Measurements from ENCODE around the gene MTMR1.

The MTMR1 gene

DNA sequence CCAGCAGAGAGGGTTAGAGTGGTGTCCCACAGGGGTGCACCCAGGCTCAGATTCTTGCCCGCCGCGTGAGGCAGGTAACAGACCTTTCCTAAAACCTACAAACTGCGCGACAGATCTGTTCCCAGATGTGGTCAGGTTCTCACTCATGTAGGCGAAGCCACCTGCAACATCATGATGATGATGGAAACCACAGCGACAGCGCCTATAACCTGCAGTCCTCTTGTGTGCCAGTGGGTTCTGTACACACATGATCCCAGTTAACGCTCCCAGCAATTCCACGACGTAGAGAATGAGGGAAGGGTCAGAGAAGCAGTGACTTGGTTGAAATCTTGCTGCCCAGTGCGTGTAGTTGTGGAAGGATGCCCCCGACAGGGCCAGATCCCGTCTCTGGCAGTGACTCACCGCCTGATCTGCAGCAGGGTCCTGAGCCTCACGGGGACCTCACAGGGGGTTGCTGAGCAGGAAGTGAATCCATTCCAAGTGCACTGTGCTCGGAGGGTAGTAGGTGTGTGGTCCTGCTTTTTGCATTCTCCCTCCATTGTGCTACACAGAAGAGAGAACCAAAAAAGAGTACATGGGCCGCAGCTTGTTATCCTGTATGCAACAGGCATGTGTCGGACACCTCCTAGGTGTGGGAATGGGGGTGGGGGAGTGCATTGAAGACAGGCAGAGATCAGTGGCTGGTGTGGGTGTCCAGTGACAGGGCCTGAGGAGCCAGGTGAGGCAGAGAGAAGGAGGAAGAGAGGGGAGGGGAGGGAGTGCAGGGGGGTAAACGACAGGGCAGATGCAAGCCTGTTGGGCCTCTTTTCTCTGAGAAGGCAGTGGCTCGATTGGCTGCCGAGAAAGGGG is 66.6 kb downstream of the MTMR1 start:
- no peak overlapping the region for H3K4me3 ChIP-seq (replicated peaks; ENCODE audit: low read depth, low read length)
- TF ChIP-seq, protein P1, sequence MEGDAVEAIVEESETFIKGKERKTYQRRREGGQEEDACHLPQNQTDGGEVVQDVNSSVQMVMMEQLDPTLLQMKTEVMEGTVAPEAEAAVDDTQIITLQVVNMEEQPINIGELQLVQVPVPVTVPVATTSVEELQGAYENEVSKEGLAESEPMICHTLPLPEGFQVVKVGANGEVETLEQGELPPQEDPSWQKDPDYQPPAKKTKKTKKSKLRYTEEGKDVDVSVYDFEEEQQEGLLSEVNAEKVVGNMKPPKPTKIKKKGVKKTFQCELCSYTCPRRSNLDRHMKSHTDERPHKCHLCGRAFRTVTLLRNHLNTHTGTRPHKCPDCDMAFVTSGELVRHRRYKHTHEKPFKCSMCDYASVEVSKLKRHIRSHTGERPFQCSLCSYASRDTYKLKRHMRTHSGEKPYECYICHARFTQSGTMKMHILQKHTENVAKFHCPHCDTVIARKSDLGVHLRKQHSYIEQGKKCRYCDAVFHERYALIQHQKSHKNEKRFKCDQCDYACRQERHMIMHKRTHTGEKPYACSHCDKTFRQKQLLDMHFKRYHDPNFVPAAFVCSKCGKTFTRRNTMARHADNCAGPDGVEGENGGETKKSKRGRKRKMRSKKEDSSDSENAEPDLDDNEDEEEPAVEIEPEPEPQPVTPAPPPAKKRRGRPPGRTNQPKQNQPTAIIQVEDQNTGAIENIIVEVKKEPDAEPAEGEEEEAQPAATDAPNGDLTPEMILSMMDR (IDR thresholded peaks at IDR 0.05; ENCODE audit: low read depth, low read length, missing control alignments), result no peak
- DNase-seq (ENCODE audit: extremely low read depth, low read depth), result no peak

DNA sequence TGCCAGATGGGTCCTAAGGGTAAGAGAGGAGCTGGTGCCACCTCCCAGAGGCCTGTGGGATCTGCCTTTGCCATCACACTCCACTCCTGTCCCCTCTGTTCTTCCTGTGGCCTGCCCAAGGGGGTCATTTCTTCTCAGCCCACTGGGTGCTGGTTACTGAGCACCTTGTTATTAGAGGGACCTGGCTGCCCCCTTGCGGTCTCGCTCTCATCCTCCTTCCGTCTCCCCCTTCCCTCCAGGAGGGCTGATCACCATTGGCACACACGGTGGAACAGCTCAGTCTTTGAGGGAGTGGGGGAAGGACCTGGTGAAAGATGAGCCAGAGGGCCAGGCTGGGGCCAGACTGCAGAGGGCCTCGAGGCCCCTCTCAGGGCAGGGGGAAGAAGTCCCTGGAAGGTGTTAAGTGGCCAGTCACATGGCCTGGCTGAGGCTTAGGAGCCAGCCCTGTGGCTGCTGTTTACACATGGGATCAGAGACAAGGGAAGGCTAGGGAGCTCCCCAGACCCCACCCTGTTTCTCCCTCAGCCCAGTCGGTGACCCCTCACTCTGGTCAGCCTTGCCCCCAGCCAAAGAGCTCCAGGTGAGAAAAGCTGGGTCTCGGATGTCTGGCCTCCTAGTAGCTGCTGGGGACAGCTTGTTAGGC is 68.1 kb downstream of the MTMR1 start:
- H3K4me3 ChIP-seq (replicated peaks; ENCODE audit: low read depth, low read length), result no peak overlapping the region
- TF ChIP-seq, protein P1 (IDR thresholded peaks at IDR 0.05; ENCODE audit: low read depth, low read length, missing control alignments), result no peak
- no peak for DNase-seq (ENCODE audit: extremely low read depth, low read depth)

DNA sequence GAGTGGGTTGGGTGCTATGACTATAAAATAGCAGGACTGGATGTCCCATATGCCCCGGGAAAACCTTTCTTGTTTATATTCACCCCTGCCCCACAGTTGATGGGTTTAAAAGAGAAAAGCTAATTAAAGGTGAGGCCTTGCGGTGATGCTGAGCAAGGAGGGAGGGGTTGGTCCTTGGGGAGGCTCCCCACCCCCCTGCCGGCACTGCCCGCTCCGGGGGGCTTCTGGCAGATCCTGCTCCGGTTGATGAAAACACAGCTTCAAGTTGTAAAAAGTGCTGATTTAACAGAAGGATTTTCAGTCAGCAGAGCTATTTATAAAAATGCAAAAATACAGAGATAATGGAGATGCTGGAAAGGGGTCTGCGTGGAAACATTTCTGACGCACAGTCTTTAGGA is 68.6 kb downstream of the MTMR1 start:
- no peak overlapping the region for H3K4me3 ChIP-seq (replicated peaks; ENCODE audit: low read depth, low read length)
- TF ChIP-seq, protein P1 (IDR thresholded peaks at IDR 0.05; ENCODE audit: low read depth, low read length, missing control alignments), result no peak
- no peak for DNase-seq (ENCODE audit: extremely low read depth, low read depth)

DNA sequence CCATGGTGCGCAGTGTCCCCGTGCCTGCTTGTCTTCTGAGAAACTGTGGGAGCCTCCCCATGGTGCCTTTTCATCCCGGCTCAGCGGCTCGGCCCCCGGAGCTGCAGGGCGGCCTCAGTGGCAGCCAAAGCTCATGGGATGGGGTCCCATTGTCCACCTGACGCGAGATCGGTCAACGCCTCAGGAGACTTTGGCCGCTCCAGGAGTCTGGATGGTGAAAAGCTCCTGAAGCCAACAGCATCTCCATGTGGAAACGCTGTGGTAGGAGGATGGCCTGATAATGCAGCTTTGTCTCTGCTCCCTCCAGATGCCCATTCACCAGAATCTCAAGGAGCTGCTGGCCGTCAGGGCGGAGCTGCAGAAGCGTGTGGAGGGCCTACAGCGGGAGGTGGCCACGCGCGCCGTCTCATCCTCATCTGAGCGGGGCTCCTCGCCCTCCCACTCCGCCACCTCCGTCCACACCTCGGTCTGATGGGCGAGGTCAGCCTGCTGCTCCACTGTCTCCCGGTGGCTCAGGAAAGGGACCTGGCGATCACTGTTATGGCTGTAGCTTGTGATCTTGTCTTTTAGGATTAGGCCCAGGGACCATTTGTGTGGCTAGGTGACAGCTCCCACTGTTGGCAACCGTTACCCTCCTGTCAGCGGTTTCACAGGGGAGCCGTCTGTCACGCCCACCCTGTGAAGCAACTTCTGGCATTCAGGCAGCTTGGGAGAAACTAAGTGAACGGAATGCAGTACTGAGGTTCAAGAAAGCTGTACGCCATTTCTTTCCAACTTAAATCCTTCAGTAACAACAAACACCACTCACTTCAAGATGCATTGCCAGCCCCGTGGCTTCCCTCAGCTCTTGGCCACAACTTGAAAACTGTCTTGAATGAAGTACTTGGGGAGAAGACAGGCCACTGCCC is 69.3 kb downstream of the MTMR1 start:
- TF ChIP-seq, protein P1 (IDR thresholded peaks at IDR 0.05; ENCODE audit: low read depth, low read length, missing control alignments), result no peak

DNA sequence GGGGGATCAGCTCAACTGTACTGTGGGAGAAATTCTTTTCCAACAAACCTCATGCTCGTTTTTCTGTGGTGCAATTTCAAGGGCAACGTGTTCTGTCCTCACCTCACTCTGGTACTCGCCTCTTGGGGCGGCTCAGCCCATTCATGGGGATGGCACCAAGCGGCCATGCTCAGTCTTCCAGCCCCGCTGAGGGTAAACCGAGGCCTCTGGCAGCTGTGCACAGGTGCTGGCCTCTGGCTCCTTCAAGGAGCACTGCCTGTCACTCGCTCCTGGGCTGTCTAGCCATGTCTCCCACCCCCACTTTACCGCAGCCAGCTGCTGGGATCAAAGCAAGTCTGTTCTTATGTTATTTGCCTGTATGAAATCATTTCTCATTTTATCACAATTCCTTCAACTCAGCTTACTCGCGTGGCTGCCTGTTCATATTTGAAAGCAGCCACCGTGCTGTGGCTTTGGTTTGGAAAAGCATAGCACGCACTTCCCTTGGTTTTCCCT is 70.2 kb downstream of the MTMR1 start:
- no peak for DNase-seq (ENCODE audit: extremely low read depth, low read depth)
- TF ChIP-seq, protein P1 (IDR thresholded peaks at IDR 0.05; ENCODE audit: low read depth, low read length, missing control alignments), result no peak
- no peak overlapping the region for H3K4me3 ChIP-seq (replicated peaks; ENCODE audit: low read depth, low read length)

More for the DNA sequence above, 69.3 kb downstream of the MTMR1 start:
- no peak for DNase-seq (ENCODE audit: extremely low read depth, low read depth)
- no peak overlapping the region for H3K4me3 ChIP-seq (replicated peaks; ENCODE audit: low read depth, low read length)

DNA sequence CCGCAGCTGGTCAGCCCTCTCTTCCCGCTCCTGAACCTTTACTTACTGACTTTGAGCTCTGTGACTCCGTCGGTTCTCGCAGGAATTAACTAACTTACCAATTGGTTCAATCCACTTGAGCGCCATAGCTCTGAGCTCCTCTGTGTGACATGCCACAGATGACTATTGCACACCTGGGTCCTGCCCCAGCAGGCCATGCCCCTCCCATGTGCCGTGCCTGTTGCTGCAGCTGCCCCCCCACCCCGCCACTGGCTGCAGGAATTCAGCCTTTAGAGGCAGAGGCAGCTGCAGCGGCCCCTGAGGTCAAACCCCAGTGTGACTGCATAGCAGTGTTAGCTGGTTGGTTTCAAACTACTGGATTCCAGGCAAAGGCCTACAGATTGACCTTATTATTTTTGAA is 70.6 kb downstream of the MTMR1 start:
- no peak overlapping the region for H3K4me3 ChIP-seq (replicated peaks; ENCODE audit: low read depth, low read length)
- TF ChIP-seq, protein P1 (IDR thresholded peaks at IDR 0.05; ENCODE audit: low read depth, low read length, missing control alignments), result no peak
- DNase-seq (ENCODE audit: extremely low read depth, low read depth), result no peak

Measured in HFF-Myc (cell line).